ENCODE results near the gene EIF4G3. TPM values are rescaled to one million over a fixed set of nuclear protein-coding genes. Genes with fewer than 3 reads are reported as not detected.

EIF4G3 gene
- total and polyA plus RNA-seq, 2 donors, result 17.0 to 22.1 TPM

DNA sequence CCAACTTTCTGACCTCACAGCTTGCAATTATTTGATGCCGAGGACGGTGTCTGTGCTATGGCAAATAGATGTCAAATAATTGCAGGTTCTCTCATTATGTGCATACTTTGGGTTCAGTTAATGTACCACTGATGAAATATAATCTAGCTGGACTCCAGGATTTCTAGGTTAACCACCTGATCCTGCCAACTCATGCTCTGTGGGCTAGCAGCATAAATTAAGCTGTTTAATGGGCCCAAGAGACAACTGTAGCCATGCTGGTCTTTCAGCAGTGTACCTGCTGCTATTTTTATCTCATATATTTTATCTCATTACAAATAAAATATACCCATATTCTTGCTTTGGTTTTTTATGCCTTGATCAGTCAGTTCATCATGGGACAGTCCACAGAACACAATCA is 346.3 kb downstream of the EIF4G3 start:
- Histone ChIP-seq H3K27me3 (ENCODE audit: control insufficient read depth in 2 of 2, insufficient read depth in 1 of 2, low read length in 1 of 2) (no peaks in the 10 kb centered on the region), H3K4me3 (ENCODE audit: low read length in 2 of 2) (no peak overlapping the region), H3K9me3 (ENCODE audit: control insufficient read depth in 2 of 2, insufficient read depth in 1 of 2, low read length in 1 of 2) (no peaks in the 10 kb centered on the region), H3K36me3 (ENCODE audit: control insufficient read depth in 2 of 2, insufficient read depth in 2 of 2, low read length in 1 of 2) (peaks cover 0 to 3% of the 10 kb centered on the region in 2 donors), H3K27ac (ENCODE audit: low read depth in 1 of 2, low read length in 1 of 2) (no peak overlapping the region), H3K4me1 (ENCODE audit: control insufficient read depth in 2 of 2, insufficient read depth in 2 of 2, low read length in 2 of 2) (no peaks in the 10 kb centered on the region)
- no peak for DNase-seq (ENCODE audit: low read depth in 6 of 9, low spot score in 9 of 9)
- WGBS, result 97% methylated on average over 2 of the region's 2 CpGs

DNA sequence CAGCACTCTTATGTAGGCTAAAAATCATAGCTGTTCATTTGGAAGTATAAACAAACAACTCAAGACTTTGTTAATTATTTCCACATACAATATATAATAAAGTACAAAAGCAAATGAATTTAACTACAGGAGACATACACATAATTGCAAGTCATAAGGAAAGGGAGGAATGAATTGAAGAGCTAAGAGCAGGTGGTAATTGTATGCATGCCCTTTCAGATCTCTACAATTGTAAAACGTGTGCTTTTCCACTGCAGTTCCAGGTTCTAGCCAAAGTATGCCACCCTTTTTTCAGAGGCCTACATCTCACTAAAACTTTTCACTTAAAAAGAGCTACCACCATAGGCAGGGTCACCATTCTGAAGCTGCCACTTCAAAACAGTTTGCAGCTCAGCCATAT is 346.8 kb downstream of the EIF4G3 start:
- 98% methylated on average over 1 of the region's 1 CpG for WGBS
- no peaks in the 10 kb centered on the region for H3K4me1 ChIP-seq (ENCODE audit: control insufficient read depth in 2 of 2, insufficient read depth in 2 of 2, low read length in 2 of 2)
- H3K27me3 ChIP-seq (ENCODE audit: control insufficient read depth in 2 of 2, insufficient read depth in 1 of 2, low read length in 1 of 2), result no peaks in the 10 kb centered on the region
- H3K9me3 ChIP-seq (ENCODE audit: control insufficient read depth in 2 of 2, insufficient read depth in 1 of 2, low read length in 1 of 2), result no peaks in the 10 kb centered on the region
- H3K27ac ChIP-seq (ENCODE audit: low read depth in 1 of 2, low read length in 1 of 2), result no peak overlapping the region
- H3K4me3 ChIP-seq (ENCODE audit: low read length in 2 of 2), result no peak overlapping the region
- no peak for DNase-seq (ENCODE audit: low read depth in 6 of 9, low spot score in 9 of 9)
- H3K36me3 ChIP-seq (ENCODE audit: control insufficient read depth in 2 of 2, insufficient read depth in 2 of 2, low read length in 1 of 2), result peaks cover 0 to 3% of the 10 kb centered on the region in 2 donors

DNA sequence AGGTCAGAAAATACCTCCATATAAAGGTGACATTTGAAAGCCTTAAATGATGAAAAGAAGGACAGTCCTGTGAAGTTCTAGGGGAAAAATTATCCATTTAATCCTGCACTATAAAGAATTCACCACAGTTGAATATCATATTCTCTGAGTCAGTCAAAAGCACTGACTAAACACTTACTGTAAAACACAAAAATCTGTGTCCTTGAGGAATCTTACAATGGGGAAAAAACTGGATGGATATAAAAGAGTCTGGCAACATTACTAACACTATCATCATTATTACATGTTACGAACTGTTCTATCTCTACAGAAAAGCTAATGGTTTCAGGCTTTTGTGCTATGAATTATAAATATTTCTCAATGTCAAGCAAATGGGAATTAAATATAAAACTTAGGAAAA is 347.2 kb downstream of the EIF4G3 start:
- Histone ChIP-seq H3K27me3 (ENCODE audit: control insufficient read depth in 2 of 2, insufficient read depth in 1 of 2, low read length in 1 of 2) (no peaks in the 10 kb centered on the region), H3K4me3 (ENCODE audit: low read length in 2 of 2) (no peak overlapping the region), H3K9me3 (ENCODE audit: control insufficient read depth in 2 of 2, insufficient read depth in 1 of 2, low read length in 1 of 2) (no peaks in the 10 kb centered on the region), H3K4me1 (ENCODE audit: control insufficient read depth in 2 of 2, insufficient read depth in 2 of 2, low read length in 2 of 2) (no peaks in the 10 kb centered on the region), H3K36me3 (ENCODE audit: control insufficient read depth in 2 of 2, insufficient read depth in 2 of 2, low read length in 1 of 2) (peaks cover 0 to 3% of the 10 kb centered on the region in 2 donors), H3K27ac (ENCODE audit: low read depth in 1 of 2, low read length in 1 of 2) (no peak overlapping the region)
- 97% methylated on average over 1 of the region's 1 CpG for WGBS
- DNase-seq (ENCODE audit: low read depth in 6 of 9, low spot score in 9 of 9), result no peak

DNA sequence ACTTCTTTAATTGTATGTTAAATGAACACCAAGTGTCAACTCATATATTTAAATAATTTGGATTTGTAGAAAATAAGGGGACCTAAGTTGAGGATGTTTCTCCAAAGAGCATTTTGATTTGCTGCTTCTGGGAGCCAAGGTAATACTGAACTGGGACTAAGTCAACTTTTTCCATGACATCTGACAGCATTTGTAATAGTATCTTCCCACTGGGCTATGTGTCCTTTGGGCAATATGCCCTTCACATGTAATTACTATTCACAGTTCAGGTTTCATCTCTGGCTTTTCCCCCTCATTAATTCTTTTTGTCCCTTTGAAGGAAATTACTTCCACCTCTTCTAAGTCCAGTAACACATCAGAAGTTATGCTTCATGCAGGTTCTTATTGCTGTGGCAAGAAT is 352.9 kb downstream of the EIF4G3 start:
- H3K27ac ChIP-seq (ENCODE audit: low read depth in 1 of 2, low read length in 1 of 2), result no peak overlapping the region
- H3K9me3 ChIP-seq (ENCODE audit: control insufficient read depth in 2 of 2, insufficient read depth in 1 of 2, low read length in 1 of 2), result no peaks in the 10 kb centered on the region
- H3K4me3 ChIP-seq (ENCODE audit: low read length in 2 of 2), result no peak overlapping the region
- DNase-seq (ENCODE audit: low read depth in 6 of 9, low spot score in 9 of 9), result no peak
- H3K36me3 ChIP-seq (ENCODE audit: control insufficient read depth in 2 of 2, insufficient read depth in 2 of 2, low read length in 1 of 2), result peaks cover 4 to 6% of the 10 kb centered on the region in 2 donors
- no peaks in the 10 kb centered on the region for H3K27me3 ChIP-seq (ENCODE audit: control insufficient read depth in 2 of 2, insufficient read depth in 1 of 2, low read length in 1 of 2)
- no peaks in the 10 kb centered on the region for H3K4me1 ChIP-seq (ENCODE audit: control insufficient read depth in 2 of 2, insufficient read depth in 2 of 2, low read length in 2 of 2)

DNA sequence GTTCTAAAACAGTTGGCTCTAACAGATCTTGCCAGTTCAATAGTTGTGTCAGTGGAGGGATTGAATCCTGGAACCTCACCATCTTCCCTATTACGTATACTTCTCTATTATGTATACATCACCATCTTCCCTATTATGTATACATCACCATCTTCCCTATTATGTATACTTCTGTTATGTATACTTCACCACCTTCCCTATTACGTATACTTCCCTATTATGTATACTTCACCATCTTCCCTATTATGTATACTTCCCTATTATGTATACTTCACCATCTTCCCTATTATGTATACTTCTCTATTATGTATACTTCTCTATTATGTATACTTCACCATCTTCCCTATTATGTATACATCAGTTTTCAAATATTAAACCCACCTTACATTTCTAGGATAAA is 355.2 kb downstream of the EIF4G3 start:
- H3K36me3 ChIP-seq (ENCODE audit: control insufficient read depth in 2 of 2, insufficient read depth in 2 of 2, low read length in 1 of 2), result peaks cover 3 to 4% of the 10 kb centered on the region in 2 donors
- DNase-seq (ENCODE audit: low read depth in 6 of 9, low spot score in 9 of 9), result no peak
- H3K27me3 ChIP-seq (ENCODE audit: control insufficient read depth in 2 of 2, insufficient read depth in 1 of 2, low read length in 1 of 2), result no peaks in the 10 kb centered on the region
- H3K4me3 ChIP-seq (ENCODE audit: low read length in 2 of 2), result no peak overlapping the region
- no peaks in the 10 kb centered on the region for H3K4me1 ChIP-seq (ENCODE audit: control insufficient read depth in 2 of 2, insufficient read depth in 2 of 2, low read length in 2 of 2)
- H3K27ac ChIP-seq (ENCODE audit: low read depth in 1 of 2, low read length in 1 of 2), result no peak overlapping the region
- 49% methylated on average over 2 of the region's 2 CpGs for WGBS
- no peaks in the 10 kb centered on the region for H3K9me3 ChIP-seq (ENCODE audit: control insufficient read depth in 2 of 2, insufficient read depth in 1 of 2, low read length in 1 of 2)

DNA sequence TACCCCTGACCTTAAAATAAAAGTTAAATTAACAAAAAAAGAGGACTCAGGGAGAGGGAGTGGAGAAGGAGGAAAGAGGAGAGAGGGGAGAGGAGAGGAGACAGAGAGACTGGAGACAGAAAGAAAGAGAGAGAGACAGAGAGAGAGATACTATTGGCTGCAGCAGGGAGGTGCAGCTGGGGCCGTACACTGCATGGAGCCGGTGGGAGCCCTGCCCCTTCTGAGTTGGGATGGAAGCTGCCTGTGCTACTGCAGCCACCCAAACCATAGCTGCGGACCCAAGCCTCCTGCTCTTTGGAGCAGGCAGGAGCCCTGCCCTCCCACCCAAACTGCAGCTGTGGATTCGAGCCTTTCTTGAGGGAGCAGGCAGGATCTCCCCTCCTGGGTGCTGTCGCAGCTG is 356.9 kb downstream of the EIF4G3 start:
- WGBS, result 97% methylated on average over 5 of the region's 5 CpGs
- no peak for DNase-seq (ENCODE audit: low read depth in 6 of 9, low spot score in 9 of 9)
- Histone ChIP-seq H3K4me3 (ENCODE audit: low read length in 2 of 2) (no peak overlapping the region), H3K9me3 (ENCODE audit: control insufficient read depth in 2 of 2, insufficient read depth in 1 of 2, low read length in 1 of 2) (no peaks in the 10 kb centered on the region), H3K27ac (ENCODE audit: low read depth in 1 of 2, low read length in 1 of 2) (no peak overlapping the region), H3K27me3 (ENCODE audit: control insufficient read depth in 2 of 2, insufficient read depth in 1 of 2, low read length in 1 of 2) (no peaks in the 10 kb centered on the region), H3K36me3 (ENCODE audit: control insufficient read depth in 2 of 2, insufficient read depth in 2 of 2, low read length in 1 of 2) (peaks cover 3 to 4% of the 10 kb centered on the region in 2 donors), H3K4me1 (ENCODE audit: control insufficient read depth in 2 of 2, insufficient read depth in 2 of 2, low read length in 2 of 2) (no peaks in the 10 kb centered on the region)

DNA sequence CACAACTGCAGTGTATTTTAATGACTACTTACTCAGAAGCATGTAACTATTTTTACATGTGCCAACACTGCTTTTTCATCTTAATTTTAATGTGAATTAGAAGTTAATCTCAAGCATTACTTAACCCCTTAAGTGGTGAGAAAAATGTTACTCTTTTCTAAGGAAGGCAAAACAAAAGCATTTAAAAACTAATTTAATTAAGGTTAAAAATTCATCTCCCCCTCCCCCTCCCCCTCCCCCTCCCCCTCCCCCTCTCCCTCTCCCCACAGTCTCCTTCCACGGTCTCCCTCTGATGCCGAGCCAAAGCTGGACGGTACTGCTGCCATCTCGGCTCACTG is 362.2 kb downstream of the EIF4G3 start:
- WGBS, result no CpG with 5 or more reads among the region's 4 CpGs
- peaks cover 0 to 4% of the 10 kb centered on the region in 2 donors for H3K36me3 ChIP-seq (ENCODE audit: control insufficient read depth in 2 of 2, insufficient read depth in 2 of 2, low read length in 1 of 2)
- no peaks in the 10 kb centered on the region for H3K9me3 ChIP-seq (ENCODE audit: control insufficient read depth in 2 of 2, insufficient read depth in 1 of 2, low read length in 1 of 2)
- H3K27ac ChIP-seq (ENCODE audit: low read depth in 1 of 2, low read length in 1 of 2), result no peak overlapping the region
- H3K4me1 ChIP-seq (ENCODE audit: control insufficient read depth in 2 of 2, insufficient read depth in 2 of 2, low read length in 2 of 2), result no peaks in the 10 kb centered on the region
- DNase-seq (ENCODE audit: low read depth in 6 of 9, low spot score in 9 of 9), result no peak
- no peaks in the 10 kb centered on the region for H3K27me3 ChIP-seq (ENCODE audit: control insufficient read depth in 2 of 2, insufficient read depth in 1 of 2, low read length in 1 of 2)
- H3K4me3 ChIP-seq (ENCODE audit: low read length in 2 of 2), result no peak overlapping the region

DNA sequence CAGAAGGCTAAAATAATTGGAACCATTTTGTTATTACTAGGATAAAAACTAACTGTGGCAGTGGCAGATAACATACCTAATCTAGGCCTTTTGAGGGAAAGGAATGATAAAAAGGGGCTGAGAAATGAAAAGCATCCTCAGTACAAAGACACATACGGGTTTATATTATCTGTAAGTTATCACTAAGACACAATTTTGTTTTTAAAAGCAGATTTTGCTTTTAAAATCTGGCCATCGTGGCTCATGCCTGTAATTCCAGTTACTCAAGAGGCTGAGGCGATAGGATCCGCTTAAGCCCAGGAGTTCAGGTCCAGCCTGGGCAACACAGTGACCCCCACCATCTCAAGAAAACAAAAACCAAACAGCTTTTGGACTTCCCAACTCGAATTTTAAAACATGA is 364.8 kb downstream of the EIF4G3 start:
- peaks cover 3 to 10% of the 10 kb centered on the region in 2 donors for H3K36me3 ChIP-seq (ENCODE audit: control insufficient read depth in 2 of 2, insufficient read depth in 2 of 2, low read length in 1 of 2)
- H3K4me3 ChIP-seq (ENCODE audit: low read length in 2 of 2), result no peak overlapping the region
- no peaks in the 10 kb centered on the region for H3K9me3 ChIP-seq (ENCODE audit: control insufficient read depth in 2 of 2, insufficient read depth in 1 of 2, low read length in 1 of 2)
- no peaks in the 10 kb centered on the region for H3K4me1 ChIP-seq (ENCODE audit: control insufficient read depth in 2 of 2, insufficient read depth in 2 of 2, low read length in 2 of 2)
- 97% methylated on average over 5 of the region's 5 CpGs for WGBS
- H3K27me3 ChIP-seq (ENCODE audit: control insufficient read depth in 2 of 2, insufficient read depth in 1 of 2, low read length in 1 of 2), result no peaks in the 10 kb centered on the region
- no peak for DNase-seq (ENCODE audit: low read depth in 6 of 9, low spot score in 9 of 9)
- no peak overlapping the region for H3K27ac ChIP-seq (ENCODE audit: low read depth in 1 of 2, low read length in 1 of 2)

DNA sequence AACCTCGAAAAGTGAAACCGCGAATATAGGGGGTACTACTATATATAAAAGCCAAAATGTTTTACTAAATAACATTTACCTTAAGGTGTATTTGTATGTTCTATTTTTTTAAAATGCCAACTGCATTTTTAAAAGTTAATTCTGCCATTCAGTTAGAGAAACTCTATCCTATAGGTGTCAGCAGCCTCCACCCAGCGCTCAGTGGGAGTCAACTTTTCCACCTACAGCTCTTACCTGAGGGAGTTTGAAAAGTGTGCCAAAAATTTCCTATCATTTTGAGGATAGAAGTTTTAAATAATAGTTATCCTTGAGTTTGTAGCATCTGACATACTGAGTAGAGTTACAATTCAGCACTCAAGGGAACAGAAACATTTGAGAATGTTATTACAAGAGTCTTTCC is 383.5 kb downstream of the EIF4G3 start:
- Histone ChIP-seq H3K9me3 (ENCODE audit: control insufficient read depth in 2 of 2, insufficient read depth in 1 of 2, low read length in 1 of 2) (no peaks in the 10 kb centered on the region), H3K4me3 (ENCODE audit: low read length in 2 of 2) (no peak overlapping the region), H3K27me3 (ENCODE audit: control insufficient read depth in 2 of 2, insufficient read depth in 1 of 2, low read length in 1 of 2) (no peaks in the 10 kb centered on the region), H3K27ac (ENCODE audit: low read depth in 1 of 2, low read length in 1 of 2) (no peak overlapping the region), H3K4me1 (ENCODE audit: control insufficient read depth in 2 of 2, insufficient read depth in 2 of 2, low read length in 2 of 2) (no peaks in the 10 kb centered on the region), H3K36me3 (ENCODE audit: control insufficient read depth in 2 of 2, insufficient read depth in 2 of 2, low read length in 1 of 2) (no peaks in the 10 kb centered on the region)
- DNase-seq (ENCODE audit: low read depth in 6 of 9, low spot score in 9 of 9), result no peak
- WGBS, result 97% methylated on average over 4 of the region's 4 CpGs

DNA sequence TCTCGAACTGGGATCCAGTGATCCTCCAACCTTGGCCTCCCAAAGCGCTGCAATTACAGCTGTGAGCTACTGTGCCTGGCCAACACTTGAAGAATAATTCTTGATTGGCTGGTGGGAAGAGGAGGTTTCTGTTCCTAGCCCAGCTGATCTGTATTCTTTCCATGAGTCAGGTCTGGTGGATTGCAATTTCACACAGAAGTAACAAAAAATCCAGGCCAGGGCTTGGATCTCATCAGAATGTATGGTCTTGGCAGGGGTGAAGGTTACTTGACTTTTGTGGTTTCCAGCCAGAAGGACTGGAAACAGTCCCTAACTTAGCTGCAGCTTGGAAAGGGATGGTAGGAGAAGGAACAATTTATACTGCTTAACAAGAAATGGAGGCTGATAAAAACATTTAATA is 384.5 kb downstream of the EIF4G3 start:
- no peak for DNase-seq (ENCODE audit: low read depth in 6 of 9, low spot score in 9 of 9)
- Histone ChIP-seq H3K4me3 (ENCODE audit: low read length in 2 of 2) (no peak overlapping the region), H3K9me3 (ENCODE audit: control insufficient read depth in 2 of 2, insufficient read depth in 1 of 2, low read length in 1 of 2) (no peaks in the 10 kb centered on the region), H3K36me3 (ENCODE audit: control insufficient read depth in 2 of 2, insufficient read depth in 2 of 2, low read length in 1 of 2) (no peaks in the 10 kb centered on the region), H3K27ac (ENCODE audit: low read depth in 1 of 2, low read length in 1 of 2) (no peak overlapping the region), H3K27me3 (ENCODE audit: control insufficient read depth in 2 of 2, insufficient read depth in 1 of 2, low read length in 1 of 2) (no peaks in the 10 kb centered on the region), H3K4me1 (ENCODE audit: control insufficient read depth in 2 of 2, insufficient read depth in 2 of 2, low read length in 2 of 2) (peaks cover 3 to 4% of the 10 kb centered on the region in 2 donors)
- WGBS, result 93% methylated on average over 2 of the region's 2 CpGs
